B cell (primary cell): Measurements from ENCODE around the gene SLC9A5. TPM values are rescaled to one million over a fixed set of nuclear protein-coding genes. Genes with fewer than 3 reads are reported as not detected.

Source experiments
- ATAC-seq: fragments of 200-7000 bp; cut with Tn5 transposase; one replicate; pipeline ENCODE4 v1.10.0; 2021; ENCODE audit warnings: low read depth, mild to moderate bottlenecking, moderate number of reproducible peaks, moderate library complexity
- CTCF ChIA-PET: fragments of 350-600 bp; sonication (Branson Sonifier 250); formaldehyde crosslinking; loops from one replicate; lab custom pipeline; 2021; ENCODE audit warnings: antibody characterized with exemption, inconsistent platforms; lab: Charles Lee
- POLR2A ChIA-PET: fragments of 350-600 bp; sonication (Branson Sonifier 250); formaldehyde crosslinking; loops from one replicate; lab custom pipeline; 2021; ENCODE audit warnings: antibody characterized with exemption; lab: Charles Lee
- DNase-seq: peaks from one replicate; pipeline ENCODE4 v3.0.0; 2013
- H2AFZ ChIP-seq: 2 replicates; pipeline ENCODE4 v1.6.1; 2012; ENCODE audit warnings: mild to moderate bottlenecking, low read depth, low read length; ENCODE audit not compliant: insufficient read depth, poor library complexity, severe bottlenecking
- H3K27ac ChIP-seq, 2 donors: 1 replicate in 1 of 2; 2 replicates in 1 of 2; pipeline ENCODE4 v1.5.1; 2012 to 2013; ENCODE audit warnings: low read length in 2 of 2, mild to moderate bottlenecking in 2 of 2, moderate library complexity in 1 of 2
- H3K27me3 ChIP-seq, 4 experiments: fragments of 200-600 bp in 1 of 4; sonication (generic) in 1 of 4; replicated peaks in 1 of 4; 1 replicate in 2 of 4; 2 replicates in 2 of 4; pipeline versions ENCODE4 v1.6.1 to v1.7.0; 2013 to 2016; ENCODE audit warnings: low read length in 3 of 4, mild to moderate bottlenecking in 2 of 4, mixed read lengths in 1 of 4, moderate library complexity in 1 of 4; ENCODE audit not compliant: insufficient read depth in 4 of 4, control insufficient read depth in 3 of 4; ENCODE audit errors: control extremely low read depth in 1 of 4
- H3K36me3 ChIP-seq, 2 experiments: replicated peaks in 1 of 2; 1 replicate in 1 of 2; 2 replicates in 1 of 2; pipeline versions ENCODE4 v1.6.1 to v1.7.1; 2013; ENCODE audit warnings: low read length in 1 of 2; ENCODE audit not compliant: insufficient read depth in 2 of 2, control insufficient read depth in 1 of 2; ENCODE audit errors: control extremely low read depth in 1 of 2, extremely low read depth in 1 of 2
- H3K4me1 ChIP-seq, 2 donors: fragments of 200-600 bp in 1 of 2; sonication (generic) in 1 of 2; 1 replicate in 1 of 2; 2 replicates in 1 of 2; pipeline versions ENCODE4 v1.5.1 to v1.6.1; 2013 to 2017; ENCODE audit warnings: low read length in 2 of 2; ENCODE audit not compliant: control insufficient read depth in 2 of 2, insufficient read depth in 2 of 2
- H3K4me2 ChIP-seq: replicated peaks from 2 replicates; pipeline ENCODE3; 2012; ENCODE audit warnings: mild to moderate bottlenecking, low read depth, low read length; ENCODE audit not compliant: poor library complexity, severe bottlenecking
- H3K4me3 ChIP-seq, 5 experiments: fragments of 200-600 bp in 1 of 5; sonication (generic) in 1 of 5; 1 replicate in 3 of 5; 2 replicates in 2 of 5; pipeline versions ENCODE4 v1.5.1 to v1.7.0; 2011 to 2016; ENCODE audit warnings: low read length in 4 of 5, mild to moderate bottlenecking in 4 of 5, low read depth in 2 of 5, control low read depth in 1 of 5, moderate library complexity in 1 of 5; ENCODE audit not compliant: insufficient read depth in 1 of 5; ENCODE audit errors: control extremely low read depth in 1 of 5, extremely low read depth in 1 of 5
- H3K79me2 ChIP-seq: fragments of 200-600 bp; sonication (generic); one replicate; pipeline ENCODE4 v1.6.0; 2016; ENCODE audit warnings: low read length; ENCODE audit not compliant: control insufficient read depth, insufficient read depth
- H3K9ac ChIP-seq: fragments of 200-600 bp; sonication (generic); 2 replicates; pipeline ENCODE4 v1.6.1; 2017; ENCODE audit warnings: mild to moderate bottlenecking, low read length, moderate library complexity
- H3K9me3 ChIP-seq, 3 donors: one replicate each; pipeline versions ENCODE4 v1.6.1 to v1.7.1; 2013; ENCODE audit warnings: low read length in 2 of 3; ENCODE audit not compliant: control insufficient read depth in 2 of 3, insufficient read depth in 1 of 3; ENCODE audit errors: control extremely low read depth in 1 of 3
- H4K20me1 ChIP-seq: 2 replicates; pipeline ENCODE4 v1.6.0; 2012; ENCODE audit warnings: mild to moderate bottlenecking, low read length; ENCODE audit not compliant: insufficient read depth, control insufficient read depth, poor library complexity, severe bottlenecking
- H3K27ac Mint-ChIP-seq: one replicate; pipeline ENCODE4 v1.8.0; 2021; ENCODE audit warnings: mixed read lengths
- H3K27me3 Mint-ChIP-seq: one replicate; pipeline ENCODE4 v1.8.0; 2021; ENCODE audit warnings: mixed read lengths
- H3K4me1 Mint-ChIP-seq: one replicate; pipeline ENCODE4 v1.8.0; 2021; ENCODE audit warnings: mixed read lengths
- H3K4me3 Mint-ChIP-seq: one replicate; pipeline ENCODE4 v1.8.0; 2021; ENCODE audit warnings: mixed read lengths
- H3K9me3 Mint-ChIP-seq: one replicate; pipeline ENCODE4 v1.8.0; 2022; ENCODE audit warnings: mixed read lengths; ENCODE audit not compliant: insufficient read depth
- CTCF ChIP-seq: fragments of 200-600 bp; IDR thresholded peaks from one replicate; pipeline ENCODE4 v1.8.0; 2022; ENCODE audit warnings: antibody characterized with exemption, mild to moderate bottlenecking
- EZH2 ChIP-seq: IDR thresholded peaks from 2 replicates; pipeline ENCODE4 v1.6.1; 2012; ENCODE audit warnings: borderline replicate concordance, low read depth, mild to moderate bottlenecking, moderate library complexity, low read length; ENCODE audit not compliant: insufficient read depth, poor library complexity, severe bottlenecking
- WGBS: methylation state at CpG from one replicate; pipeline ENCODE4 v1.1.5; 2013; ENCODE audit warnings: missing lambda C conversion rate; ENCODE audit not compliant: insufficient coverage; 5-methylcytosine and 5-hydroxymethylcytosine counted together
- intact Hi-C: fragments of 100-400 bp; cut with micrococcal nuclease; formaldehyde crosslinking; loops from one replicate; pipeline ENCODE4 v1.10.0; 2022
- polyA plus RNA-seq: library from polyadenylated mRNA; depleted of rRNA; stranded (reverse); fragments of >200 nt; gene quantifications from 2 replicates; pipeline ENCODE4 v1.2.3, GENCODE V29; 2012
- total RNA-seq, 2 donors: library from RNA; stranded (reverse); fragments of 120-200 nt in 1 of 2; gene quantifications; 1 replicate in 1 of 2; 2 replicates in 1 of 2; pipeline versions ENCODE4 v1.2.3 to v1.2.4, GENCODE V29; 2013 to 2022

The SLC9A5 gene
- total and polyA plus RNA-seq, 2 donors (not counting 1 experiment from before 2014, with no cell fraction given): 1.7 TPM

GRCh38 chr16:67294171-67294757 is 45.5 kb downstream of the SLC9A5 start:
- Histone ChIP-seq H3K4me2 (no peak overlapping the region), H3K79me2 (no peaks in the 10 kb centered on the region), H2AFZ (no peak overlapping the region), H3K4me1 (no peaks in the 10 kb centered on the region), H3K4me3 (no peak overlapping the region), H3K27ac (no peak overlapping the region), H3K9me3 (no peaks in the 10 kb centered on the region), H3K36me3 (no peaks in the 10 kb centered on the region), H4K20me1 (no peaks in the 10 kb centered on the region), H3K9ac (no peak overlapping the region), H3K27me3 (no peaks in the 10 kb centered on the region)
- Mint-ChIP-seq H3K4me3 (no peak overlapping the region), H3K4me1 (no peaks in the 10 kb centered on the region), H3K27ac (no peak overlapping the region), H3K27me3 (no peaks in the 10 kb centered on the region), H3K9me3 (no peaks in the 10 kb centered on the region)
- ATAC-seq (no peak), DNase-seq (no peak)
- ChIA-PET POLR2A (no interaction called here), CTCF (no interaction called here)
- 89% methylated on average over 3 of the region's 4 CpGs for WGBS
- intact Hi-C loops: no loop called here
- TF ChIP-seq CTCF (no peak), EZH2 (no peak)

GRCh38 chr16:67294938-67295361 is 46.2 kb downstream of the SLC9A5 start:
- Histone ChIP-seq H3K4me3 (no peak overlapping the region), H3K79me2 (no peaks in the 10 kb centered on the region), H3K9ac (no peak overlapping the region), H3K4me1 (no peaks in the 10 kb centered on the region), H3K36me3 (no peaks in the 10 kb centered on the region), H3K9me3 (no peaks in the 10 kb centered on the region), H3K27ac (no peak overlapping the region), H2AFZ (no peak overlapping the region), H3K4me2 (no peak overlapping the region), H3K27me3 (no peaks in the 10 kb centered on the region), H4K20me1 (no peaks in the 10 kb centered on the region)
- WGBS: no CpG with 5 or more reads among the region's 7 CpGs
- POLR2A ChIA-PET: no interaction called here
- Mint-ChIP-seq H3K9me3 (no peaks in the 10 kb centered on the region), H3K27me3 (no peaks in the 10 kb centered on the region), H3K4me1 (no peaks in the 10 kb centered on the region), H3K27ac (no peak overlapping the region), H3K4me3 (no peak overlapping the region)
- CTCF ChIA-PET: no interaction called here
- TF ChIP-seq EZH2 (no peak), CTCF (no peak)
- ATAC-seq (no peak), DNase-seq (no peak)
- intact Hi-C loops: no loop called here
